K562 (cell line): Measurements from ENCODE around the gene ALDOC.

Experiments used
- CTCF ChIP-seq, 3 experiments: IDR thresholded peaks in 2 of 3; conservative IDR thresholded peaks in 1 of 3; 2 replicates each; pipeline ENCODE4 v1.5.1; 2011 to 2012; ENCODE audit warnings: low read length in 3 of 3, mild to moderate bottlenecking in 3 of 3, control low read depth in 2 of 3, improper control_type of control experiment in 1 of 3, inconsistent platforms in 1 of 3, low read depth in 1 of 3, mixed read lengths in 1 of 3, moderate library complexity in 1 of 3; ENCODE audit not compliant: insufficient read depth in 2 of 3
- RAD21 ChIP-seq, 2 experiments: fragments of 250-450 bp in 1 of 2; fragments of 450-650 bp in 1 of 2; sonication (Bioruptor Pico) in 1 of 2; formaldehyde crosslinking in 1 of 2; IDR thresholded peaks in 1 of 2; conservative IDR thresholded peaks in 1 of 2; 2 replicates each; pipeline versions ENCODE4 v1.4.0 to v1.8.0; 2020 to 2022; ENCODE audit warnings: mild to moderate bottlenecking in 2 of 2, moderate library complexity in 1 of 2
- TEAD4 ChIP-seq, 2 experiments: sonication (generic) in 1 of 2; formaldehyde crosslinking in 1 of 2; IDR thresholded peaks; 2 replicates each; pipeline versions ENCODE4 v1.6.1 to v1.8.0; 2012 to 2022; ENCODE audit warnings: borderline replicate concordance in 1 of 2, inconsistent platforms in 1 of 2, low read length in 1 of 2, mild to moderate bottlenecking in 1 of 2, missing genetic modification reagents in 1 of 2
- ZBED1 ChIP-seq: IDR thresholded peaks from 2 replicates; pipeline ENCODE4 v1.6.1; 2014

- TF ChIP-seq CTCF (IDR thresholded peaks at IDR 0.05 in 2 of 3, conservative IDR thresholded peaks at IDR 0.05 in 1 of 3; ENCODE audit: insufficient read depth in 2 of 3, low read depth in 1 of 3, low read length in 3 of 3) (no peak), TEAD4 (IDR thresholded peaks at IDR 0.05; ENCODE audit: low read length) (no peak), TEAD4 (CRISPR knock-in tag; IDR thresholded peaks at IDR 0.05; ENCODE audit: borderline replicate concordance) (no peak), RAD21 (CRISPR knock-in tag; conservative IDR thresholded peaks at IDR 0.05 in 1 of 2, IDR thresholded peaks at IDR 0.05 in 1 of 2) (no peak), ZBED1 (no peak)
These were observed 750 bp upstream of the ALDOC start for GRCh38 chr17:28577466-28577824.
